B cell (primary cell): ENCODE results near the gene SEPTIN2. TPM values are rescaled to one million over a fixed set of nuclear protein-coding genes. Genes with fewer than 3 reads are reported as not detected.

Experiments
- ATAC-seq: fragments of 200-7000 bp; cut with Tn5 transposase; one replicate; pipeline ENCODE4 v1.10.0; 2021; ENCODE audit warnings: low read depth, mild to moderate bottlenecking, moderate number of reproducible peaks, moderate library complexity
- CTCF ChIA-PET: fragments of 350-600 bp; sonication (Branson Sonifier 250); formaldehyde crosslinking; loops from one replicate; lab custom pipeline; 2021; ENCODE audit warnings: antibody characterized with exemption, inconsistent platforms; lab: Charles Lee
- POLR2A ChIA-PET: fragments of 350-600 bp; sonication (Branson Sonifier 250); formaldehyde crosslinking; loops from one replicate; lab custom pipeline; 2021; ENCODE audit warnings: antibody characterized with exemption; lab: Charles Lee
- DNase-seq: peaks from one replicate; pipeline ENCODE4 v3.0.0; 2013
- H2AFZ ChIP-seq: 2 replicates; pipeline ENCODE4 v1.6.1; 2012; ENCODE audit warnings: mild to moderate bottlenecking, low read depth, low read length; ENCODE audit not compliant: insufficient read depth, poor library complexity, severe bottlenecking
- H3K27ac ChIP-seq, 2 donors: 1 replicate in 1 of 2; 2 replicates in 1 of 2; pipeline ENCODE4 v1.5.1; 2012 to 2013; ENCODE audit warnings: low read length in 2 of 2, mild to moderate bottlenecking in 2 of 2, moderate library complexity in 1 of 2
- H3K27me3 ChIP-seq, 4 experiments: fragments of 200-600 bp in 1 of 4; sonication (generic) in 1 of 4; replicated peaks in 1 of 4; 1 replicate in 2 of 4; 2 replicates in 2 of 4; pipeline versions ENCODE4 v1.6.1 to v1.7.0; 2013 to 2016; ENCODE audit warnings: low read length in 3 of 4, mild to moderate bottlenecking in 2 of 4, mixed read lengths in 1 of 4, moderate library complexity in 1 of 4; ENCODE audit not compliant: insufficient read depth in 4 of 4, control insufficient read depth in 3 of 4; ENCODE audit errors: control extremely low read depth in 1 of 4
- H3K36me3 ChIP-seq, 2 experiments: replicated peaks in 1 of 2; 1 replicate in 1 of 2; 2 replicates in 1 of 2; pipeline versions ENCODE4 v1.6.1 to v1.7.1; 2013; ENCODE audit warnings: low read length in 1 of 2; ENCODE audit not compliant: insufficient read depth in 2 of 2, control insufficient read depth in 1 of 2; ENCODE audit errors: control extremely low read depth in 1 of 2, extremely low read depth in 1 of 2
- H3K4me1 ChIP-seq, 2 donors: fragments of 200-600 bp in 1 of 2; sonication (generic) in 1 of 2; 1 replicate in 1 of 2; 2 replicates in 1 of 2; pipeline versions ENCODE4 v1.5.1 to v1.6.1; 2013 to 2017; ENCODE audit warnings: low read length in 2 of 2; ENCODE audit not compliant: control insufficient read depth in 2 of 2, insufficient read depth in 2 of 2
- H3K4me2 ChIP-seq: replicated peaks from 2 replicates; pipeline ENCODE3; 2012; ENCODE audit warnings: mild to moderate bottlenecking, low read depth, low read length; ENCODE audit not compliant: poor library complexity, severe bottlenecking
- H3K4me3 ChIP-seq, 5 experiments: fragments of 200-600 bp in 1 of 5; sonication (generic) in 1 of 5; 1 replicate in 3 of 5; 2 replicates in 2 of 5; pipeline versions ENCODE4 v1.5.1 to v1.7.0; 2011 to 2016; ENCODE audit warnings: low read length in 4 of 5, mild to moderate bottlenecking in 4 of 5, low read depth in 2 of 5, control low read depth in 1 of 5, moderate library complexity in 1 of 5; ENCODE audit not compliant: insufficient read depth in 1 of 5; ENCODE audit errors: control extremely low read depth in 1 of 5, extremely low read depth in 1 of 5
- H3K79me2 ChIP-seq: fragments of 200-600 bp; sonication (generic); one replicate; pipeline ENCODE4 v1.6.0; 2016; ENCODE audit warnings: low read length; ENCODE audit not compliant: control insufficient read depth, insufficient read depth
- H3K9ac ChIP-seq: fragments of 200-600 bp; sonication (generic); 2 replicates; pipeline ENCODE4 v1.6.1; 2017; ENCODE audit warnings: mild to moderate bottlenecking, low read length, moderate library complexity
- H3K9me3 ChIP-seq, 3 donors: one replicate each; pipeline versions ENCODE4 v1.6.1 to v1.7.1; 2013; ENCODE audit warnings: low read length in 2 of 3; ENCODE audit not compliant: control insufficient read depth in 2 of 3, insufficient read depth in 1 of 3; ENCODE audit errors: control extremely low read depth in 1 of 3
- H4K20me1 ChIP-seq: 2 replicates; pipeline ENCODE4 v1.6.0; 2012; ENCODE audit warnings: mild to moderate bottlenecking, low read length; ENCODE audit not compliant: insufficient read depth, control insufficient read depth, poor library complexity, severe bottlenecking
- H3K27ac Mint-ChIP-seq: one replicate; pipeline ENCODE4 v1.8.0; 2021; ENCODE audit warnings: mixed read lengths
- H3K27me3 Mint-ChIP-seq: one replicate; pipeline ENCODE4 v1.8.0; 2021; ENCODE audit warnings: mixed read lengths
- H3K4me1 Mint-ChIP-seq: one replicate; pipeline ENCODE4 v1.8.0; 2021; ENCODE audit warnings: mixed read lengths
- H3K4me3 Mint-ChIP-seq: one replicate; pipeline ENCODE4 v1.8.0; 2021; ENCODE audit warnings: mixed read lengths
- H3K9me3 Mint-ChIP-seq: one replicate; pipeline ENCODE4 v1.8.0; 2022; ENCODE audit warnings: mixed read lengths; ENCODE audit not compliant: insufficient read depth
- CTCF ChIP-seq: fragments of 200-600 bp; IDR thresholded peaks from one replicate; pipeline ENCODE4 v1.8.0; 2022; ENCODE audit warnings: antibody characterized with exemption, mild to moderate bottlenecking
- EZH2 ChIP-seq: IDR thresholded peaks from 2 replicates; pipeline ENCODE4 v1.6.1; 2012; ENCODE audit warnings: borderline replicate concordance, low read depth, mild to moderate bottlenecking, moderate library complexity, low read length; ENCODE audit not compliant: insufficient read depth, poor library complexity, severe bottlenecking
- WGBS: methylation state at CpG from one replicate; pipeline ENCODE4 v1.1.5; 2013; ENCODE audit warnings: missing lambda C conversion rate; ENCODE audit not compliant: insufficient coverage; 5-methylcytosine and 5-hydroxymethylcytosine counted together
- intact Hi-C: fragments of 100-400 bp; cut with micrococcal nuclease; formaldehyde crosslinking; loops from one replicate; pipeline ENCODE4 v1.10.0; 2022
- polyA plus RNA-seq: library from polyadenylated mRNA; depleted of rRNA; stranded (reverse); fragments of >200 nt; gene quantifications from 2 replicates; pipeline ENCODE4 v1.2.3, GENCODE V29; 2012
- total RNA-seq, 2 donors: library from RNA; stranded (reverse); fragments of 120-200 nt in 1 of 2; gene quantifications; 1 replicate in 1 of 2; 2 replicates in 1 of 2; pipeline versions ENCODE4 v1.2.3 to v1.2.4, GENCODE V29; 2013 to 2022

The SEPTIN2 gene
- total and polyA plus RNA-seq, 2 donors (not counting 1 experiment from before 2014, with no cell fraction given) = 71.8 to 270 TPM

GRCh38 chr2:241350530-241350877 is 34.8 kb downstream of the SEPTIN2 start:
- no peaks in the 10 kb centered on the region for H4K20me1 ChIP-seq
- no peaks in the 10 kb centered on the region for H3K79me2 ChIP-seq
- H3K4me2 ChIP-seq = no peak overlapping the region
- ChIA-PET POLR2A (no interaction called here), CTCF (interaction anchor here (1.1 kb wide), 1 partner anchor 34 kb away, joined by 3 read pairs; no protein-coding TSS in a partner anchor)
- Mint-ChIP-seq H3K9me3 (no peaks in the 10 kb centered on the region), H3K4me1 (no peaks in the 10 kb centered on the region), H3K27me3 (no peaks in the 10 kb centered on the region), H3K27ac (no peak overlapping the region), H3K4me3 (no peak overlapping the region)
- ATAC-seq (no peak), DNase-seq (no peak)
- intact Hi-C loops = no loop called here
- no CpG with 5 or more reads among the region's 2 CpGs for WGBS
- H2AFZ ChIP-seq = no peak overlapping the region
- TF ChIP-seq CTCF = no peak
- no peak for TF ChIP-seq EZH2
- H3K36me3 ChIP-seq = peaks cover 7 to 60% of the 10 kb centered on the region in 2 experiments
- H3K9me3 ChIP-seq = peaks cover 0 to 5% (median 0%) of the 10 kb centered on the region in 3 donors
- H3K4me3 ChIP-seq = no peak overlapping the region
- no peak overlapping the region for H3K27ac ChIP-seq
- peaks cover 4 to 6% of the 10 kb centered on the region in 2 donors for H3K4me1 ChIP-seq
- no peaks in the 10 kb centered on the region for H3K27me3 ChIP-seq
- no peak overlapping the region for H3K9ac ChIP-seq

GRCh38 chr2:241350878-241351639 is 35.3 kb downstream of the SEPTIN2 start:
- no peaks in the 10 kb centered on the region for H4K20me1 ChIP-seq
- no peaks in the 10 kb centered on the region for H3K79me2 ChIP-seq
- POLR2A ChIA-PET = no interaction called here
- no peaks in the 10 kb centered on the region for H3K27me3 Mint-ChIP-seq
- 95% methylated on average over 6 of the region's 9 CpGs for whole genome bisulfite sequencing
- CTCF ChIA-PET = interaction anchor here (1.1 kb wide), 1 partner anchor 34 kb away, joined by 3 read pairs; no protein-coding TSS in a partner anchor
- no peaks in the 10 kb centered on the region for H3K27me3 ChIP-seq
- no peak for TF ChIP-seq CTCF
- TF ChIP-seq EZH2 = no peak
- H2AFZ ChIP-seq = no peak overlapping the region
- no peak overlapping the region for H3K27ac ChIP-seq
- peaks cover 7 to 54% of the 10 kb centered on the region in 2 experiments for H3K36me3 ChIP-seq
- H3K4me3 Mint-ChIP-seq = no peak overlapping the region
- no peak overlapping the region for H3K9ac ChIP-seq
- no peaks in the 10 kb centered on the region for H3K4me1 Mint-ChIP-seq
- H3K4me3 ChIP-seq = no peak overlapping the region
- intact Hi-C loops = no loop called here
- no peak overlapping the region for H3K4me2 ChIP-seq
- H3K9me3 Mint-ChIP-seq = no peaks in the 10 kb centered on the region
- peaks cover 4 to 6% of the 10 kb centered on the region in 2 donors for H3K4me1 ChIP-seq
- H3K27ac Mint-ChIP-seq = peak overlapping the region; percentile 57
- DNase-seq (no peak), ATAC-seq (no peak)
- peaks cover 0 to 5% (median 0%) of the 10 kb centered on the region in 3 donors for H3K9me3 ChIP-seq
